Fibroblast of the aortic adventitia (primary cell): Measurements from ENCODE around the gene TOM1L2. TPM values are rescaled to one million over a fixed set of nuclear protein-coding genes. Genes with fewer than 3 reads are reported as not detected.

Source experiments
- DNase-seq: peaks from one replicate; pipeline ENCODE4 v3.0.0-alpha.2; 2010; ENCODE audit warnings: low read depth
- H3K4me3 ChIP-seq: 2 replicates; pipeline ENCODE4 v1.5.1; 2011; ENCODE audit warnings: low read depth, mild to moderate bottlenecking, control low read depth, low read length, moderate library complexity
- total RNA-seq: library from RNA; depleted of rRNA; stranded (reverse); fragments of >200 nt; gene quantifications from 2 replicates; pipeline ENCODE4 v1.2.3, GENCODE V29; 2012; ENCODE audit warnings: low replicate concordance
- TF ChIP-seq, protein P1 (sequence below): IDR thresholded peaks from 2 replicates; pipeline ENCODE4 v1.5.1; 2011; ENCODE audit warnings: mild to moderate bottlenecking, low read length, control low read depth, inconsistent platforms; ENCODE audit not compliant: insufficient read depth

Gene TOM1L2
- total RNA-seq, 1 donor: 40.3 TPM

DNA sequence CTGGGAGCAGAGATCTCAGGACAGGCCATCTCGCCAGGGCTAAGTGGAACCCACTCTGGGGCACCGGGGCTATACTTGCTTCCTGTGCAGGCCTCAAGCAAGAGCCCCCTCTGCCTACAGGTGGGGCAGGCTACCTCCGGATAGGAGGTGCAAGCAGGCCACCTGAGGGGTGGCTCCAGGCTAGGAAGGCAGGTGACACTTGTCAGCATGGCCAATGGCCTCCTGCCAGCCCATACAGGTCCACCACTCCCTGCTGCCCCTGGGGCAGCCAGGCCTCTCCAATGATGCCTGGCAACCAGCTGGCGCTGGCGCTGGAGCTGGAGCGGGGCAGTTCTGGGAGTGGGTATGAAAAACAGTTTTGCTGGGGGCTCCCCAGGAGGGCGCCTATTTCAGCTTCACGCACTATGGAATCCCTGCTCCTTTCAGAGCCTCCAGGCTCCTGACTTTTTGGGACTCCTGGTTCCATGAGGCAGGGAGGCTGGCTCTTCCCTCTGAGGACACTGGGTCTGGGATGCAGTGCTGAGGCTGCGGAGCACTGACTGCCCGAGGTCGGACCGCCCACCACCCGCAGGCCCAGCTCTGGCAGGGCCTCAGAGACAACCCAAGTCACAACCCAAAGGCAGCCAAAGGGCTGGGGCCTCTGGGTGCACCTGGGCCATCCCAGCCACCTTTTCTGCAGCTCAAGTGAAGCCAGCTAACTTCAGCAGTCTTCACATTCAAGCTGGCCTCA is 127.0 kb downstream of the TOM1L2 start:
- DNase-seq: no peak
- TF ChIP-seq, protein P1, sequence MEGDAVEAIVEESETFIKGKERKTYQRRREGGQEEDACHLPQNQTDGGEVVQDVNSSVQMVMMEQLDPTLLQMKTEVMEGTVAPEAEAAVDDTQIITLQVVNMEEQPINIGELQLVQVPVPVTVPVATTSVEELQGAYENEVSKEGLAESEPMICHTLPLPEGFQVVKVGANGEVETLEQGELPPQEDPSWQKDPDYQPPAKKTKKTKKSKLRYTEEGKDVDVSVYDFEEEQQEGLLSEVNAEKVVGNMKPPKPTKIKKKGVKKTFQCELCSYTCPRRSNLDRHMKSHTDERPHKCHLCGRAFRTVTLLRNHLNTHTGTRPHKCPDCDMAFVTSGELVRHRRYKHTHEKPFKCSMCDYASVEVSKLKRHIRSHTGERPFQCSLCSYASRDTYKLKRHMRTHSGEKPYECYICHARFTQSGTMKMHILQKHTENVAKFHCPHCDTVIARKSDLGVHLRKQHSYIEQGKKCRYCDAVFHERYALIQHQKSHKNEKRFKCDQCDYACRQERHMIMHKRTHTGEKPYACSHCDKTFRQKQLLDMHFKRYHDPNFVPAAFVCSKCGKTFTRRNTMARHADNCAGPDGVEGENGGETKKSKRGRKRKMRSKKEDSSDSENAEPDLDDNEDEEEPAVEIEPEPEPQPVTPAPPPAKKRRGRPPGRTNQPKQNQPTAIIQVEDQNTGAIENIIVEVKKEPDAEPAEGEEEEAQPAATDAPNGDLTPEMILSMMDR: no peak
- H3K4me3 ChIP-seq: no peak overlapping the region

GRCh38 chr17:17844500-17844899 is 127.7 kb downstream of the TOM1L2 start:
- DNase-seq: no peak
- H3K4me3 ChIP-seq: no peak overlapping the region
- TF ChIP-seq, protein P1: no peak

- TF ChIP-seq, protein P1: no peak
- no peak overlapping the region for H3K4me3 ChIP-seq
- no peak for DNase-seq
Observed at GRCh38 chr17:17844079-17844478, 128.1 kb downstream of the TOM1L2 start.

- H3K4me3 ChIP-seq: no peak overlapping the region
- TF ChIP-seq, protein P1: no peak
- no peak for DNase-seq
Observed at GRCh38 chr17:17843096-17843495, 129.1 kb downstream of the TOM1L2 start.

GRCh38 chr17:17842111-17842876 is 129.9 kb downstream of the TOM1L2 start:
- TF ChIP-seq, protein P1: no peak
- no peak overlapping the region for H3K4me3 ChIP-seq
- no peak for DNase-seq

DNA sequence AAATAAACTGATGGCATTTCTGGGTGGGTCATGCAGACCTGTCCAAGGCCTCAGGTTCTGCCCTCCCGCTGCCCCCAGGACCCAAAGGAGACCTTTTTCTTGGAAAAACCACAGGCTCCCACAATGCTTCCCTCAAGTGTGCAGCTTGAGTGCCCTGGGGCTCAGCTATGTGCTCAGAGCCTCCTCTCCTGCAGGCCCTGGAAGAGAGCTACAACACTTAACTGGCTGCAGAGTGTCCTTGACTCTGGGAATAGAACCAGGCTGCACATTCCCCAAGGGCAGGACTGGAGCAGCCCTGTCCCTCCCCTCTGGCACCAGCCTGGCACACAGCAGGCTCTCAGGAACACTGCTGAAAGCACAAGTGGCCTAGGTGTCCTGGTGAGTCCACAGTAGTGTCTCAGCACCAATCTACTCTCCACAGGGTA is 130.6 kb downstream of the TOM1L2 start:
- no peak overlapping the region for H3K4me3 ChIP-seq
- TF ChIP-seq, protein P1: no peak
- no peak for DNase-seq
